ENCODE data around the gene RENBP.

Gene RENBP

GRCh38 chrX:153969125-153969903 is 24.9 kb upstream of the RENBP start:
- peak overlapping the region; percentile 100 for H3K4me3 ChIP-seq (ENCODE audit: low read depth, low read length)
- no peak for TF ChIP-seq CTCF (IDR thresholded peaks at IDR 0.05; ENCODE audit: borderline replicate concordance, insufficient read depth, low read depth, low read length)

GRCh38 chrX:153968754-153969124 is 24.3 kb upstream of the RENBP start:
- TF ChIP-seq CTCF (IDR thresholded peaks at IDR 0.05; ENCODE audit: borderline replicate concordance, insufficient read depth, low read depth, low read length), result 0 out of 2 replicates have a peak, but pooled peaks have one; percentile 3
- peak overlapping the region; percentile 100 for H3K4me3 ChIP-seq (ENCODE audit: low read depth, low read length)

GRCh38 chrX:153968255-153968654 is 23.8 kb upstream of the RENBP start:
- no peak for TF ChIP-seq CTCF (IDR thresholded peaks at IDR 0.05; ENCODE audit: borderline replicate concordance, insufficient read depth, low read depth, low read length)
- peak overlapping the region; percentile 100 for H3K4me3 ChIP-seq (ENCODE audit: low read depth, low read length)

GRCh38 chrX:153967536-153968224 is 23.2 kb upstream of the RENBP start:
- peak overlapping the region; percentile 100 for H3K4me3 ChIP-seq (ENCODE audit: low read depth, low read length)
- TF ChIP-seq CTCF (IDR thresholded peaks at IDR 0.05; ENCODE audit: borderline replicate concordance, insufficient read depth, low read depth, low read length), result no peak

- peak overlapping the region; percentile 100 for H3K4me3 ChIP-seq (ENCODE audit: low read depth, low read length)
- no peak for TF ChIP-seq CTCF (IDR thresholded peaks at IDR 0.05; ENCODE audit: borderline replicate concordance, insufficient read depth, low read depth, low read length)
Measured at GRCh38 chrX:153966841-153967535, 22.5 kb upstream of the RENBP start.

- no peak for TF ChIP-seq CTCF (IDR thresholded peaks at IDR 0.05; ENCODE audit: borderline replicate concordance, insufficient read depth, low read depth, low read length)
- no peak overlapping the region for H3K4me3 ChIP-seq (ENCODE audit: low read depth, low read length)
Measured at GRCh38 chrX:153966283-153966688, 21.8 kb upstream of the RENBP start.
